ENCODE data around the gene SPESP1.

The SPESP1 gene

GRCh38 chr15:68993276-68993675, 63.0 kb downstream of the SPESP1 start:
- no peak for DNase-seq

DNA sequence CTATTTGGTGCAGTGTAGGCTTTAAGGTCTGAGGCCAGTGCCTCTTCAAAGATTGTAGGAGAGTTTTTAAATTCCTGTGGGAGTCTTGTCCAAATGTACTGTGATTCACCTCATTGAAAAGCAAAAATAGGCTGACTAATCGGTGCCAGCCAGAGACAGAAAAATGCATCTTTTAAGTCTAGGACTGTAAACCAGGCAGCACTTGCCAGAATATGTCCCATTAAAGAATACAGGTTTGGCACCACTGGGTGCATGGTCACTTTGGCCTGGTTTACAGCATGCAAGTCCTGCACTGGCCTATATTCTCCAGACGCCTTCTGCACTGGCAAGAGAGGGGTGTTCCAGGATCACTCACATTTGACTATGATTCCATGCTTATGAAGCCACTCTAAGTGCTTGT, 63.8 kb downstream of the SPESP1 start:
- no peak for DNase-seq

DNA sequence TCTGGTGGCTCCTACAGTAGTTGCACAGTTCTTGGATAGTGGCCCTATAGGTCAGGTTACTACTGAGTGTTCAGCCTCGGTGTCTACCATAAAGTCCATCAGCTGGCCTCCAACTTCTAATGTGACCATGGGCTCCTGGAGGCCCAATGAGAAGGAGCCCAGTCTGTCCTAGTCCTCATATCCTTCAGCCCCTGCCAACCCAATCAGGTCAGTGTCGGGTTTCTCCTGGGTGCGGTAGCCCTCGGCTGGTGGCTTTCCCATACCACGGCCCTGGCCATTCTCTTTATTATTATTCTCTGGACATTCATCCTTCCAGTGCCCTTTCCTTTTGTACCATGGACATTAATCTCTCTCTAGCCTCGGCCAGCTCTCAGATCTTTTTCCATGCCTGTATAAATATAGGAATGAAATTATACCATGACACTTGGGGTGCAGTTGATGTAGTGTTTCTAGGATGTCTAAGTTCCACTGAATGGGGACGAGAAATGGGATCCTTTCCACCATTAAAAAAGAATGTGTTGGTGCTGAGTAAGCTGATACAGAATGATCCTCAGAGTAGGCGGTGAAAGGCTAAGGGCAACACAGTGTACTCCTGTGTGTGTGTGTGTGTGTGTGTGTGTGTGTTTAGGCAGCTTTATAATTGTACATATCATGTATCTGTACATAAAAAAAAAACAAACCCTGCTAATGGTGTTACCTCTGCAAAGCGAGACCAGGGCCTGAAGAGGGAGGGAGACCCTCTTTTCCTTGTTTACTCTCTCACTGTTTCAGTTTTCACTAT, 64.8 kb downstream of the SPESP1 start:
- no peak for DNase-seq

Measured in activated effector memory CD4-positive, alpha-beta T cell treated with Interleukin-2 at 50 U/mL for 16 hours (primary cell).